Epithelial cell of proximal tubule (primary cell): Measurements from ENCODE around the gene KRABD2.
"Not testable (repeated sequence)": the region's sequence is repeated elsewhere in the genome, so short reads cannot be mapped to it uniquely, and the experiment has no call there.

ENCODE experiments used
- DNase-seq: peaks from one replicate; pipeline ENCODE4 v3.0.0-alpha.2; 2011; ENCODE audit warnings: low read depth
- H3K4me3 ChIP-seq: 2 replicates; pipeline ENCODE4 v1.5.1; 2011; ENCODE audit warnings: low read depth, mild to moderate bottlenecking, low read length
- TF ChIP-seq, protein P1 (sequence below): conservative IDR thresholded peaks from 2 replicates; pipeline ENCODE4 v1.5.1; 2012; ENCODE audit warnings: low read depth, mild to moderate bottlenecking, low read length

Gene KRABD2

DNA sequence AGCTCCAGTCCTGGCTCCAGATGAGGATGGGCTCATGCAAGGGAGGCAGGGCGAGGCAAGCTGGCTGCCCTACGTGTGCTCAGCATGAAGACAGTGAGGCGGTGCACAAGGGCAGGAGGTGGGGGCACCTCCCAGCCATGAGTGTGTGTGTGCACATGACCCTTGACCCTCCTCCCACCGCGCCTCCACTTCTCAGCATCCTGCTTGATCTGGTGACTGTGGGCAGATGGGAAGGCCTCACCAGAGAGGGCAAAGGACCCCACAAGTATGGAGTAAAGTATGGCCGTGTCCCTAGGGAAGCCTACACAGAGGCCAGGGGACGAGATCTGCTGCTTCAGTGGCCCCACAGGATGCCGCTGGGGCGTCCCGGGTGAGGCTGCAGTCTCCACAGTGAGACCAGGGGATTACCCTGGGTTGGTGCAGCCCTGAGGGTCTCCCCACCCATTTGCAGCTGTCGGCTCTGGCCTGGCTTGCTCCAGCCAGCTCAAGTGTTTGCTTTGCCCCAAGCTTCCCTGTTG, 29.1 kb upstream of the KRABD2 start:
- TF ChIP-seq, protein P1, sequence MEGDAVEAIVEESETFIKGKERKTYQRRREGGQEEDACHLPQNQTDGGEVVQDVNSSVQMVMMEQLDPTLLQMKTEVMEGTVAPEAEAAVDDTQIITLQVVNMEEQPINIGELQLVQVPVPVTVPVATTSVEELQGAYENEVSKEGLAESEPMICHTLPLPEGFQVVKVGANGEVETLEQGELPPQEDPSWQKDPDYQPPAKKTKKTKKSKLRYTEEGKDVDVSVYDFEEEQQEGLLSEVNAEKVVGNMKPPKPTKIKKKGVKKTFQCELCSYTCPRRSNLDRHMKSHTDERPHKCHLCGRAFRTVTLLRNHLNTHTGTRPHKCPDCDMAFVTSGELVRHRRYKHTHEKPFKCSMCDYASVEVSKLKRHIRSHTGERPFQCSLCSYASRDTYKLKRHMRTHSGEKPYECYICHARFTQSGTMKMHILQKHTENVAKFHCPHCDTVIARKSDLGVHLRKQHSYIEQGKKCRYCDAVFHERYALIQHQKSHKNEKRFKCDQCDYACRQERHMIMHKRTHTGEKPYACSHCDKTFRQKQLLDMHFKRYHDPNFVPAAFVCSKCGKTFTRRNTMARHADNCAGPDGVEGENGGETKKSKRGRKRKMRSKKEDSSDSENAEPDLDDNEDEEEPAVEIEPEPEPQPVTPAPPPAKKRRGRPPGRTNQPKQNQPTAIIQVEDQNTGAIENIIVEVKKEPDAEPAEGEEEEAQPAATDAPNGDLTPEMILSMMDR: no peak
- DNase-seq: no peak
- H3K4me3 ChIP-seq: no peak overlapping the region

DNA sequence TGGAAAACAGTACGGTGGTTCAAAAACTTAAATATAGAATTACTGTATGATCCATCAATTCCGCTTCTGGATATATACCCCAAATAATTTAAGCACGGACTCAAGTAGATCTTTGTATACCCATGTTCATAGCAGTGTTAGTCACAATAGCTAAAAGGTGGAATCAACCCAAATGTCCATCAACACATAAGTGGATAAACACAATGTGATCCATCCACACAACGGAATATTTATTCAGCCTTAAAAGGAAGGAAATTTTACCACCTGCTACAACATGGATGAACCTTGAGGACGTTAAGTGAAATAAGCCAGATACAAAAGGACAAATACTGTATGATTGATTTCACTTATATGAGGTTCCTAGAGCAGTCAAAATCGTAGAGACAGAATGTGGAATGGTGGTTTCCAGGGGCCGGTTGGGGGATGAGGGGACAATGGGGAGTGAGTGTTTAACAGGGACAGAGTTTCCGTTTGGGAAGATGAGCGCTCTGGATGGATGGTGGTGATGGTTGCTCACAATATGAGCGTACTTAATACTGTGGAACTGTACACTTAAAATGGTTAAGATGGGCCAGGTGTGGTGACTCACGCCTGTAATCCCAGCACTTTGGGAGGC, 26.5 kb upstream of the KRABD2 start:
- DNase-seq: no peak
- H3K4me3 ChIP-seq: no peak overlapping the region
- TF ChIP-seq, protein P1: no peak

DNA sequence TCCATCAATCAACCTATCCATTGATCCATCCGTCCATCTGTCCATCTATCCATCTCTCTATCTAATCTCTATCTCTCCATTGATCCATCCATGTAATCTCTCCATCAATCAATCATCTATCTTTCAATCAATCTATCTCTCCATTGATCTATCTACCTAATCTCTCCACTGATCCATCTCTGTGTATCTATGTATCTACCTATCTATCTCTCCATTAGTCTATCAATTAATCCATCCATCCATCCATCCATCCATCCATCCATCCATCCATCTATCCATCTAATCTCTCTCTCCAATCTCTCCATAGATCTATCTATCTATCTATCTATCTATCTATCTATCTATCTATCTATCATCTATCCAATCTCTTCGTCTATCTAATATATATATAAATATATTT, 24.6 kb upstream of the KRABD2 start:
- DNase-seq: no peak
- no peak overlapping the region for H3K4me3 ChIP-seq
- TF ChIP-seq, protein P1: no peak

DNA sequence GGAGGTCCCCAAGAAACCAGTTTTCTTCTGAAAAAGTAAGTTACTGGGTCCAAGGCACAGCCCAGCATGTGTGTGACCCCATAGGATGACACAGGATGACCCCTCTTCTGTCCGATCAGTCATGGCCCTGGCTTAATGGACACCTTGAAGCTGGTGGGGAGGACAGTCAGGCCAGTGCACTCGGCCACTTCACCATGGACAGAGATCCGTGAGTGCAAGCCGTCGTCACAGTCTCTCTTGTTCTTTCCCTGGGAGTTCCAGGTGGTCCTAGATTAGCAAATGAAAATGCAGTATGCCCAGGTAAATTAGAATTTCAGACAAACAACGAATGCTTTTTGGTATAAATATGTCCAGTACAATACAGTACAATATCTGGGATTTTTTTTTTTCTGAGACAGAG, 22.5 kb upstream of the KRABD2 start:
- TF ChIP-seq, protein P1: no peak
- H3K4me3 ChIP-seq: no peak overlapping the region
- DNase-seq: no peak

DNA sequence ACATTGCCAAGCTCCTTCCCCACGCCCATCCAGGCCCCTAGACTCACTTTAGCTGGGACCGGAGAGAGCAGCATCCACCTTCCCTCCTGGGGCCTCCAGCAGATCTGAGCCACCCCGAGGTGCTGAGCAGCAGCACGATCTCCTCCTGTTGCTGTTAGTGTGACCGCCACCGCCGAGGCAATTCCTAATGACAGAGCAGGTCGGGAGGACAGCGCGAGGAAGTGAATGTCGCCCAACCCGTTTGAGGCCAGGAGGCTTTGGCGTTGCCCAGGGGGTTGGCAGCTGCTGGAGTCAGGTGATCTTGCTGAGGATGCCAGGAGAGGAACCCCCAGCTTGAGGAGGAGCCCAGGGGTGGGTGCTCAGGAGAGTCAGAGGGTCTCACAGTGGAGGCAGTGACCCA, 21.1 kb upstream of the KRABD2 start, which contains the start of gene RNF222:
RNF222 (minus strand) TSS at position 192 of the 400 bp plus-strand sequence. CDS start 4,366 bp downstream, outside the sequence.
- no peak within 1 kb of the TSS for H3K4me3 ChIP-seq
- no peak for DNase-seq
- TF ChIP-seq, protein P1: no peak

DNA sequence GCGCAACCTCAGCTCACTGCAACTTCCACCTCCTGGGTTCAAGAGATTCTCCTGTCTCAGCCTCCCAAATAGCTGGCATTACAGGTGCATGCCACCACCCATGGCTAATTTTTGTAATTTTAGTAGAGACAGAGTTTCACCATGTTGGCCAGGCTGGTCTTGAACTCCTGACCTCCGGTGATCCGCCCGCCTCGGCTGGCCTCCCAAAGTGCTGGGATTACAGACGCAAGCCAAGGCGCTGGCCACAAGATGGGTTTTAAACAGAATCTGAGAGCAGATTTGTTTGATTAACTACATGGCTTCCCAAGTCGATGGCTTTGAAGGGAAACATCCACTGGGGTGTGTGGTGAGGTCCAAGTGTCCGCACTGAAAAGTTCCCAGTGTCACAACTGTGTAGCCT, 18.0 kb upstream of the KRABD2 start:
- not testable (repeated sequence) for DNase-seq, H3K4me3 ChIP-seq

DNA sequence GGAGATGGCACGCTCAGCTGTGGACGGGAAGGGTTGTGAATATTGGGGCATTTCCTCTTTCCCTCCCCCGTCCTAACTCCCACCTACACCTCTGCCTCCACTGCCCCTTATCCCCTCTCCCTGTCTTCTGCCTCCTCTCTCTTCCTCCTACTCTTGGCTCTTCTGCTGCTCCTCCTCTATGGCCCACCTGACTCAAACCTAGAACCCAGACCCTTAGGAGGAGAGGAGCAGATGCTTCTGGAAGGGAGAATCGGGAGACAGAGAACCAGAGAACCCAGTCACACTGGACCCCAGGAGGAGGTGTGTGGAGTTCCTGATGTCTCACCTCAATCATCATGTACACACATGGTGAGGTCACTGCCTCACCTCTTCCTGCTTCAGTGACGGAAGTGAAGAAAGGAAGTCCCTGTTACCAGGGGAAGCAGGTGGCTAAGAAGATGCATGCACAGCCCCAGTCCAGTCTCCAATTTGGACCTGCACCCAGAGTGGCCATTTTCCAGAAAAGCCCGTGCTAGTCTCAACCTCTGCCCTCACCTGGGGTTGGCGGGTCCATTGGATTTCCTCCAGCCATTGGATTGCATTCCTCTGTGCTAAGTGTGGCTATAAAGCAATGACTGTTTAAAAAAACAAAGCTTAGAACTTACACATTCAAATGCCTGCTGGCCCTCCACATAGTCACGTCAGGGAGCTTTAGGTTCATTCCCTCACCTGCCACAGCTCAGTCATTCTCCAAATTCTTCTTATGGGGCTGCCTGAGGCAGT, 17.1 kb upstream of the KRABD2 start:
- TF ChIP-seq, protein P1: no peak
- H3K4me3 ChIP-seq: no peak overlapping the region
- no peak for DNase-seq
